ENCODE measurements around the gene PAH. TPM values are rescaled to one million over a fixed set of nuclear protein-coding genes. Genes with fewer than 3 reads are reported as not detected.

PAH gene
- total and polyA plus RNA-seq, 2 donors (not counting 3 experiments of a cell fraction or from before 2014, with no cell fraction given), result not detected

- Histone ChIP-seq H3K79me2 (ENCODE audit: control insufficient read depth, insufficient read depth, low read length) (no peaks in the 10 kb centered on the region), H3K9ac (replicated peaks; ENCODE audit: extremely low read depth, insufficient read depth, low read length) (no peak overlapping the region), H4K20me1 (replicated peaks; ENCODE audit: control insufficient read depth, extremely low read depth, insufficient read depth, low read length) (no peaks in the 10 kb centered on the region), H3K27ac (ENCODE audit: insufficient read depth, low read depth, low read length) (no peak overlapping the region), H3K36me3 (ENCODE audit: control insufficient read depth in 2 of 2, extremely low read depth in 1 of 2, insufficient read depth in 2 of 2, low read length in 2 of 2) (no peaks in the 10 kb centered on the region), H3K4me3 (replicated peaks in 1 of 3; ENCODE audit: insufficient read depth in 1 of 3, low read depth in 1 of 3, low read length in 3 of 3) (no peak overlapping the region), H3K27me3 (ENCODE audit: control insufficient read depth in 2 of 2, insufficient read depth in 2 of 2, low read length in 2 of 2) (peaks cover 39 to 58% of the 10 kb centered on the region in 2 experiments), H3K4me1 (ENCODE audit: control insufficient read depth, extremely low read depth, insufficient read depth, low read length) (no peaks in the 10 kb centered on the region), H3K9me3 (replicated peaks; ENCODE audit: control insufficient read depth, insufficient read depth, low read length) (no peaks in the 10 kb centered on the region), H2AFZ (ENCODE audit: low read depth, low read length) (no peak overlapping the region), H3K9me1 (replicated peaks; ENCODE audit: control insufficient read depth, extremely low read depth, insufficient read depth, low read length) (no peaks in the 10 kb centered on the region), H3K4me2 (ENCODE audit: insufficient read depth, low read length) (no peak overlapping the region)
- FAIRE-seq, result no peak
- dilution Hi-C loops (cut with MboI; ENCODE audit: extremely low pct_ligation_motif_present, low sequenced_read_pairs) (no loop called here), intact Hi-C loops (cut with micrococcal nuclease) (no loop called here)
- POLR2A ChIA-PET, result no interaction called here
- no TSS peak for BruUV-seq (replicated peaks)
- CTCF ChIA-PET, result interaction anchor here (0.8 to 3.2 kb wide), 2 partner anchors 14 to 23 kb away, joined by 3 to 15 read pairs; no protein-coding TSS in a partner anchor
- no peak for DNase-seq (ENCODE audit: low read depth, low spot score)
- TF ChIP-seq FOS (IDR thresholded peaks at IDR 0.05; ENCODE audit: borderline replicate concordance, insufficient read depth, low read length) (no peak), EZH2 (IDR thresholded peaks at IDR 0.05; ENCODE audit: borderline replicate concordance, low read depth, low read length, severe bottlenecking) (no peak), MYC (IDR thresholded peaks at IDR 0.05; ENCODE audit: low read depth, low read length) (no peak), POLR2A (IDR thresholded peaks at IDR 0.05; ENCODE audit: low read depth, low read length) (no peak), MAX (IDR thresholded peaks at IDR 0.05; ENCODE audit: insufficient read depth, insufficient read length) (no peak), GATA2 (IDR thresholded peaks at IDR 0.05; ENCODE audit: insufficient read depth, insufficient read length, low read depth, low read length) (no peak), JUN (IDR thresholded peaks at IDR 0.05; ENCODE audit: borderline replicate concordance, insufficient read depth, insufficient read length, low read depth) (no peak), POLR2AphosphoS5 (IDR thresholded peaks at IDR 0.05; ENCODE audit: insufficient read depth, low read depth, low read length) (no peak)
- TF ChIP-seq, protein P1, sequence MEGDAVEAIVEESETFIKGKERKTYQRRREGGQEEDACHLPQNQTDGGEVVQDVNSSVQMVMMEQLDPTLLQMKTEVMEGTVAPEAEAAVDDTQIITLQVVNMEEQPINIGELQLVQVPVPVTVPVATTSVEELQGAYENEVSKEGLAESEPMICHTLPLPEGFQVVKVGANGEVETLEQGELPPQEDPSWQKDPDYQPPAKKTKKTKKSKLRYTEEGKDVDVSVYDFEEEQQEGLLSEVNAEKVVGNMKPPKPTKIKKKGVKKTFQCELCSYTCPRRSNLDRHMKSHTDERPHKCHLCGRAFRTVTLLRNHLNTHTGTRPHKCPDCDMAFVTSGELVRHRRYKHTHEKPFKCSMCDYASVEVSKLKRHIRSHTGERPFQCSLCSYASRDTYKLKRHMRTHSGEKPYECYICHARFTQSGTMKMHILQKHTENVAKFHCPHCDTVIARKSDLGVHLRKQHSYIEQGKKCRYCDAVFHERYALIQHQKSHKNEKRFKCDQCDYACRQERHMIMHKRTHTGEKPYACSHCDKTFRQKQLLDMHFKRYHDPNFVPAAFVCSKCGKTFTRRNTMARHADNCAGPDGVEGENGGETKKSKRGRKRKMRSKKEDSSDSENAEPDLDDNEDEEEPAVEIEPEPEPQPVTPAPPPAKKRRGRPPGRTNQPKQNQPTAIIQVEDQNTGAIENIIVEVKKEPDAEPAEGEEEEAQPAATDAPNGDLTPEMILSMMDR (IDR thresholded peaks at IDR 0.05; ENCODE audit: extremely low read depth in 1 of 2, insufficient read depth in 1 of 2, low read depth in 1 of 2, low read length in 2 of 2), result no peak
Observed at GRCh38 chr12:102962986-102963385, 45.9 kb upstream of the PAH start.

All from endothelial cell of umbilical vein (primary cell).